Dedifferentiated amniotic fluid mesenchymal stem cell (primary cell): Measurements from ENCODE around the gene URM1.

Source experiments
- DNase-seq: peaks from one replicate; pipeline ENCODE4 v3.0.0-alpha.2; 2016; ENCODE audit errors: extremely low spot score

The URM1 gene

GRCh38 chr9:128385496-128386460, 14.6 kb downstream of the URM1 start:
- no peak for DNase-seq

- no peak for DNase-seq
Measured at GRCh38 chr9:128388150-128388549, 17.0 kb downstream of the URM1 start.

DNA sequence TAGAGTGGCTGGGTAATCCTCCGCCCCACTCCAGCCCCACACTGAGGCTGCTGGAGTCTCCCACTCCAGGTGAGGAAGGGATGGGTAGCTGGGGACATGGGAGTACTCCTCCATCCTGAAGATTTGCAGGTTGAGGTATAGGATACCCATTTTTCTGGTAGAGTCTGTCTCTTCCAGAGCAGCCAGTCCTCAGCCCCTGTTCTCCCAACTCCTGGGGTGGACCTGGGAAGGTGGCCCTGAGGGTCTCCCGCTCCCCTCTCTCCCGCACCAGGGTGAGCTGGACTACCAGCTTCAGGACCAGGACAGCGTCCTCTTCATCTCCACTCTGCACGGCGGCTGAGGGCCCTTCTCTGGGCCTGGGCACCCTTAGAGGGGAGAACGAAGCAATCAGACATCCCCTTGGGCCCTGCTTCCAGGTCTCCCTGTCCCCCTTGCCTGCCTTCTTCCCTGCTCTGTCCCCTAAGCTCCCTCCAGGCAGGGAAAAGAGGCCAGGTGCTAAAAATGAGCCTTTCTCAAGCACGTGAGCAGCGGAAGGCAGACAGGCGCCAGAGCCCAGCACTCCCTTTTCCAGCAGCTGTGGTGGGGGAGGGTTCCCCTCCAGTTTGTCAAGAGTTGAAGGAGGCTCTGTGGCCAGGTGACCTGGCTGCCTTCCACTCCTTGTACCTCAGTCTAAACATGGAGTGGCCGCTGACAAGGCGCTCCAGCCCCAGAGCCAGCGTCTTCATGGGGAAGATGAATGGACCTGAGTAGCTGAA, 18.4 kb downstream of the URM1 start:
- DNase-seq, result no peak

DNA sequence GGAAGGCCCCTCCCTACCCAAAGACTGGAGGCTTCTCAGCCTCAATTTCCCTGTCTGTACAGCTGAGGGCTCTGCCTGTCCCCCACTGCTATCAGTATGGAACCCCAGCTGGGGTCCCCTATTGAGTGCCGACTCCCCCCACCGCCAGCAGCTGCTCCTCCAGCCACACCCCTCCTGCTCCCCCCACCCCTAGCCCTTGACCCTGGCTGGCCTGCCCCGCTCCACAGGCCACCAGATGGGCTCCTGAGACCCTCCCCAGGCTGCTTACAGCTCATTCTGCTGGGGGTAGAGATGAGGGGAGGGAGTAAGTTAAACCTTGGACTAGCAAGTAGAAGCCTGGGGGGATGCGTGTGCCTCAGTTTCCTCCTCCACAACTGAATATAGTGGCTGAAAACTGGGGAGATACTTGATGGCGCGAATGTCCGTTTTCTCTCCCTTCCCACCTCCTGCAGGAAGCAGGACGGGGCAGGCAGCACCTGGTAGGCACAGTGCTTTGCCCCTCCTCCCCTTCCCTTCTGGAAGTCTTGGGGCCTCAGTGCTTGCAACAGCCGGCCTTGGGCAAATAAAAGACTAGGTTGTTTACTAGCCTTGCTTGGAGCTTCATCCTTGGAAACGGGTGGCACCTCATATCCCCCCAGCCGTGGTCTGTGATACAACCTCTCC, 19.1 kb downstream of the URM1 start:
- no peak for DNase-seq

GRCh38 chr9:128390813-128391711, 19.9 kb downstream of the URM1 start:
- no peak for DNase-seq

DNA sequence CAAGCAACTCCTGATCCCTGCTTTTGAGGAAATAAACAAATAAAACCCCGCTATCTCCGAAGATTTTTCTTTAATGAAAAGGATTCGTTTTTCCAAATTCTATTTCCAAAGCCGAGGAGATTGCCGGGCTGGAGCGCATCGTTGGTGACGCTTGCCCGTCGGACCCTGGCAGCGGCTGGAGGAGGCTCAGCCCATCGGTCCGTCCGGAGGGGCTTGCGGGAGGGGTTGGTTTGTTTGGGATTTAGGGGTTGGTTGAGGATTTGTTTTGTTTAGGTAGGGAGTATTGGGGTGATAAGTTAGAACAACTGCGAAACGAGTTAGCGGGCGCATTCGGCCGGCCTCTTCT, 20.8 kb downstream of the URM1 start:
- DNase-seq, result no peak

DNA sequence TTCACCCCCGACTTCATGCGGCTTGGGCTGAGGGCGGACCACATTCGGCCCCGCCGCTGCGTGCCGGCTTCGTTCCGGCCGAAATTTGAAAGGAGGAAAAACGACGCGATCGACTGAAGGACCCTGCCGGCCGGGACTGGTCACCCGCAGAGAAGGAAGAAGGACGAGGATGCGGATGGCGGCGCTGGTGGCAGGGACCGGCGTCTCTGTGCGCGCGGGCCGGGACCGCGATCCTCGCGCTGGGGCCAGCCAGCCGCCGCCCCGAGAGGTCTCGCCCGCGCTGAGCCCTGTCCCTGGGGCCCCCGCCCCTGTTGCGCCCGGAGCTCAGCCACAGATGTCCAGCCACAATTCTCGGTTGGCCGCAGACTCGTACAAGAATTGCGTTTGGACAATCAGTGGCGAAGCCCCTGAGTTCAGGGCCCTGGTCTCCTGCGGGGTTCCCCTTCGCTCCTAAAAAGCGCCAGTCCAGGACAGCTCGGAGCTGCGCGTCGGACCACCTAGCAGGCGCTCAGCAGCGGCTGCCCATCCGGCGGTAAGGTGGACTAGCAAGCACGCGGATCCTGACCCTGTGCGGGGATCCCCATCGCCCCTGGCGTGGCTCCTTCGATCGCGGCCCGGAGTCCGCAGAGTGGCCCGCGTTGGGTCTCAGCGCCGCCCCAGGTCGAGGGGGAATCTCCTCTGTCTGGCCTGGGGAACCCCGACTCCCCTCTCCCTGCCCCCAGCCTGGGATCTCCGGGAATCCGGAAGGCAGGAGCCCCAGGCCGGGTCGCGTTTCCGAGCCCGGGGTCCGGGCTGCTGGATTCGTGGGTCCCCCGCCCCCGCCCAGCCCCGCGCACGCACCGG, 21.3 kb downstream of the URM1 start:
- DNase-seq, result no peak

DNA sequence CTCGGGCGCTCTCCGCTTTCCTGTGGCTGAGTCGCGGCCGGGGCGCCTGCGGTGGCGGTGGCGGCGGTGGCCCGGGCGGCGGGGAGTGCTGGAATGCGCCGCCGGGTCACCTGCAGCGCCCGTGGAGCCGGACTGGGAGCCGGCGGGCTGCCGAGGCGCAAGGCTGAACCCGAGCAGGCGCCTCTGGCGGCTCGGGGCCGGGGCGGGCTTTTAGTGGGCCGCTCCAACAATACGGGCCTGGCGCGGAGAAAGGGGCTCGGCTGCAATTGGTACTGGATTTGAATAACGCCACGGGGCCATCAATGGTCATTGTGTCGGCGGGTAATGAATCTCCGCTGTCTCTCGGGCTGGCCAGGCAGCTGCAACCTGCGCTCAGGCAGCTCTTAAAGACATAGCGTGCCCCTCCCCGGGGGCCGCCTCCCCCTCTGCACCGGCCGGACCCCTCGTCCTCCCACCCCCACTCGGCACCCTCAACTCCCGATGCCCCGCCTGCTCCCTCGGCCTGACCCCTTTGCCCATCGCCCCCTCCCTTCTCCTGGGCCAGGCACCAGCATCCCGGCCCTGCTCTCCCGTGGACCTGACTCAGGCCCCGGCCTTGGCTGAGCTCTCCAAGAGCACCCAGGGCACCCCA, 22.1 kb downstream of the URM1 start:
- DNase-seq, result no peak

GRCh38 chr9:128393970-128394369, 22.8 kb downstream of the URM1 start:
- no peak for DNase-seq

GRCh38 chr9:128394379-128395168, 23.4 kb downstream of the URM1 start:
- no peak for DNase-seq

- no peak for DNase-seq
Measured at GRCh38 chr9:128396970-128397613, 25.9 kb downstream of the URM1 start.

- DNase-seq, result no peak
Measured at GRCh38 chr9:128397831-128398230, 26.7 kb downstream of the URM1 start.

DNA sequence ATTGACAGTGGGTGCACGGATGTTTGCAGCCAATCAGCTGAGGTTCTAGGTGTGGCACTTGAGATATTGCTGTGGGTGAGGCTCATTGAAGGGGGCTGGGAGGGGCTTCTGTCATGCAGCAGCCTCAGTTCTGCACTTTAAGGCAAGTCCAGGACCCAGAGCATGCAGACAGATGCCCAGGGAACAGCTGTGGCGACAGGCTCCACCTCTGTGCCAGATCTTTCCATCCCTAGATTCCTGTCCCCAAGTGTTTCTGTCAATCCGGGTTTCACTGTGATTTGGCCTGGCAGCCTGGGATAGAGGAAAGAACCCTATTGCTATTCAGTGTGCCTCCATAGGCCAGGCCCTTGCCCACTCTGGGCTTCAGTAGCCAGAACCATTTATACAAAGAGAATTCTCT, 28.7 kb downstream of the URM1 start:
- DNase-seq, result no peak

DNA sequence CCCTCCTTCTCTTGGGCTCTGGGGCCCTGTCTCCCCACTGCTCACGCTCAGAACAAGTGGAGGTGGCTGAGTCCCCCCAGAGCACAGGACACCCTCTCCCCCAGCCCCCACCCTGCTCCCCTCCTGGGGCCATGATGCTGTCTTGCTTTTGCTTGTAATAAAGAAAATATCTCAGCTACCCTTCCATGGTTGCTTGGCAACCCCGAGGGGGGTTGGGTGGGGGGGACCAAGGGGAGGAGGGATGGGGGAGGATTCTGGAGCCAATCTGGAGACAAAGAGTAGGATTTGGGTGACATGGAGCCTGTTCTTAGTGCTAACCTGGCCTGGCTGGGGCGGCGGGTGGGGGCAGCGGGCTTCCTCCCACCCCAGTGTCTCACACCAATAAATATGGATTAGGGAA, 33.4 kb downstream of the URM1 start:
- no peak for DNase-seq

GRCh38 chr9:128405077-128405779, 34.1 kb downstream of the URM1 start:
- no peak for DNase-seq

- DNase-seq, result no peak
Measured at GRCh38 chr9:128405780-128406171, 34.6 kb downstream of the URM1 start.

GRCh38 chr9:128406848-128407391, 35.7 kb downstream of the URM1 start:
- no peak for DNase-seq

GRCh38 chr9:128408963-128409431, 37.8 kb downstream of the URM1 start:
- DNase-seq, result no peak
